GM18907 (cell line): Measurements from ENCODE around the gene TPX2.

Experiments
- ATAC-seq: cut with Tn5 transposase; IDR thresholded peaks from one replicate; pipeline ENCODE4 v1.9.1; 2021; ENCODE audit warnings: mild to moderate bottlenecking, moderate library complexity; ENCODE audit not compliant: unreplicated experiment

TPX2 gene

GRCh38 chr20:31706607-31707257, 32.4 kb upstream of the TPX2 start:
- ATAC-seq = no peak

GRCh38 chr20:31707258-31707615, 31.9 kb upstream of the TPX2 start:
- ATAC-seq = no peak

- ATAC-seq = no peak
Observed at GRCh38 chr20:31707994-31708735, 30.9 kb upstream of the TPX2 start.

- ATAC-seq = no peak
Observed at GRCh38 chr20:31708736-31709534, 30.2 kb upstream of the TPX2 start.

GRCh38 chr20:31709939-31710338, 29.2 kb upstream of the TPX2 start:
- ATAC-seq = no peak

- ATAC-seq = no peak
Observed at GRCh38 chr20:31710423-31711108, 28.5 kb upstream of the TPX2 start.

DNA sequence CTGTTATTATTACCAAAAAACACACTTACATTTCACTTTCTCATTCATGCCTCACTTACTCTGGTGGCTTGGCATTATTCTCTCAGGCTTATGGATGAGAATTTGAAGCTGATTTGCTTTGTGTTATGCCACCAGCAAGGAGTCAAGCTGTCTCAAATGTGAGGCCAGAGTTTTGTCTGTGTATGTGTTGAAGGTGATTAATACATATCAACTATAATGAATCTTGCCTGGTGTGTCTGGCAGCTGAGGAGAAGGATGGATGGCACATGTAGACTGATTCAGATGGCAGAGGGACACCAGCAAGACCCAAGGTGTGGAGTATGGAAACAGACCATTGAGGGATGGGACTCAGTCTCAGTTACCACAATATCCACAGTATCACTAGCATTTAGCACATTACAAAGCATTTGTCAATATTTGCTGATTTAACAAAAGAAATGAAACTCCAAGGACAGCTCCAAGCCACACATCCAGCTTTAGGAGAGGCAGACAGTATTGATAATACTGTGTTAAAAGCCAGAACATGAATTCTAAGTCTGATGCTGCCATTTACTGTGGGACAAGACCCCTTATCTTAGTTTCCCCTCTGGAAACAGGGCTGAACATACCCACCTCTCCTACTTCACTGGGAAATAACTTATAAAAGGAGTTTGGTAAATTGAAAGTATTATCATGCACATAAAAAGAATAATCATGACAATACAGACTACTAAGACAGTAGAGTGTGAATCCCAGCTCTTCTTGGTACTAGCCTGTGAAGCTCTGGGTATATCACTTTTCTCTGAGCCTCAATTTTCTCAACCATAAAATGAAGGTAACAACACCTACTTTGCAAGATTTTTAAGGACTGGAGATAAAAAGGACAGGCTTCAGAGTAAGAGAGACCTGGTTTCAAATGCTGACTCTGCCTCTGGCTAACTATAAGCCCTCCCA, 27.6 kb upstream of the TPX2 start:
- no peak for ATAC-seq

- ATAC-seq = no peak
Observed at GRCh38 chr20:31712112-31712553, 27.0 kb upstream of the TPX2 start.

DNA sequence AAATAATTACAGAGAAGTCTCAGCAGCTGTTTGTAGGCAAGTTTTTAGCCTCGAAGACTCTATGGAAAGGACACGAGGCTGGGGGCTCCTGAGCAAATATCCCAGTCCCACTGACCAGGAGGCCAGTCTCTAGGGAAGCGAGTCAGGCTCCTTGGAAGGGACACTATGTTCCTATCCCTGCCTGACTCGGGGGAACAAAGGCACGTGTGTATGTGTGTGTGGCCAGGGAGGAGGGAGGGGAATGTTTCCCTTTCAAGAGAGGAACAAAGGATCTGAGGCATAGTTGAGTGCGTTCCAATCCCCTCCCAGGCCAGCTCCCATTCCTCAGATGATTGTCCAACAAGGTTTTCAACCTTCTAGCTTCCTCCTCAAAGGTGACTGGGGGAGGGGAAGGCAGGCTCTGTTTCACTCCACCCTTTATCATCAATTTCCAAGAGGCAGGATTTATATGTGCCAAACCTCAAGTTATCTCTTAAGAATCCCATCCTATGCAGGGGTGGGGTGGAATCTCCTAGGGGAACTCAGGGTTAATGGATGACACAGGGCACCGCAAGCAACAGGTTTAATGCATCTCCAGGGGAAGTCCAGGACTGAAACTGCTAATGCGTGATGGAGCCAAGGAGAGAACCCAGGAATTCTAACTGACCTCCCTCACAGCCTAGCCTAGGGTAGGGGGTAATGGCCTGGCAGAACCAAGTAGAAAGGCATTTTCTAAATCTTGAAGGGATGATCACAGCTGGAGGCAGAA, 26.4 kb upstream of the TPX2 start:
- ATAC-seq = no peak

DNA sequence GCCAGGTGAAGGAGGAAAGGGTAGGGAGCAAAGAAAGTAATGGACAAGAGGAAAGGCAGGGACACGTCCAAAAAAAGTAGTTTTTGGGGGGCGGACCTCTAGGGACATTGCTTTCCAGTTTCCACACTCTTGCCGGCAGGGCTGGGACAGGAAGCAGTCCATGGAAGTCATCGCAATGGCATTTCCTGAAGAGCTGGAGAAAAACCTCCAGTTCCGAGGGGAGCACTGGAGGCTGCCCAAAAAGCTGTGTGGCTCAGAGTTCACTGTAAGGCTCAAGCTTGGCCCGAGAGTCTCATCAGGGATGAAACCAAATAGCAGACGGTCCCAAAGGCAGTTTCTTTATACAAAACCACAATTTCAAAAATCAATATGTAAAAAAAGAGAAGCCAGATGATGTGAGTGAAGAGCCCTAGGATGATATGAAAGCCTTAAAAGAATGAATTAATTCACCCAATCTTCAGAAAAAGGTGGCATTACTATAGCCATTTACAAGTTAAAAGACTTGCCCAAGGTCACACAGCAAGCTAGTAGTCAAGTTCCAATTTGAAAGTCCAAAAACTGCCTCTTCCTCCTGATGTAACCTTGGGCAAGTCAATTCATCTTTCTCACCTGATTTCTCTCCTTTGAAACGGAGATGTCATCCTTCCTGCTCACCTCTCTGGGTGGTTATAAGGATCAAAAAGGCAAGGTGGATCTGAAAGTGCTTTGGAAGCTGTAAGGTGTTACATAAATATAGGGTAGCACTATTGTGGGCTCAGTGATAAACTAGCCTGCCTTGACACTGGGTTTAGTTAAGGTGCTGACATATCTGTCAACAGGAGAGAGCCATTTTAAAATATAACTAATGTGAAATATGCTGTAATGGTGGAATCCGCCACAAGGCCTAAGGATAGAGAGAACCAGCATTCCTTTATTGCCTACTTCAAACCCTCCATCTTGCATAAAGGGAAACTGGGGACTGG, 25.5 kb upstream of the TPX2 start:
- no peak for ATAC-seq

- ATAC-seq = no peak
Observed at GRCh38 chr20:31715766-31716165, 23.3 kb upstream of the TPX2 start.

GRCh38 chr20:31716351-31716750, 22.7 kb upstream of the TPX2 start:
- ATAC-seq = no peak

- peak; percentile 14 for ATAC-seq
Observed at GRCh38 chr20:31716818-31717477, 22.1 kb upstream of the TPX2 start.

DNA sequence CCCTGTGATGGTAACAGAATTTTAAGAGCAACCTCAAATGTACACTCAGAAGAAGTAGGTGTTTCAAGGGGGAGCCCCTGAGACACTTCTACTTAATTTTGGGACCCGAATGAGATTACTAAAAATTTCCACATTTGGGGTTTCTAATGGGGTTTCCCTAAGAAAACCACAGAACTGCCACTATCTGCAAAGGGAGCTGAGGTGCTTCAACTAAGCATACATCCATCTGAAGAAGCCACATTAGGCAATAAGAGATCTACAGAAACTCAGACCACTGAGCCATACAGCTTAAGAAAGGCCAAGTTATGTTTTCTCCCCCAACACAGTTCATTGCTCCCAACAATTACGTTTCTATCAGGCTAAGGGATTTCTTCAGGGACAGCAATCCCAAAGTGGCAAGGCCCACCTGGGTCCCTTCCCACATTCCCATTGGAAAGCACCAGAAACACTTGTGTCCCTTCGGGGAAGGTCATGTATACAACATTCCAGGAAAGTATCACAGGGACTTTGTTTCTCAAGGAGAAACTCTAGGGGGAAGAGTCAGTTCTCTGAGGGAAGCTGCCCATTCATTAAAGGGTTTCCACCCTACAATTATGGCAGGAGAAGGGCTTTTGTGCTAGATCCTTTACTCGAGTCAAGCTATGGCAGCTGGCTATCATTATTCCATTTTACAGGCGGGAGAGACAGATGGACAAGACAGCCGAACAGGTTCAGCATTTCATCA, 21.4 kb upstream of the TPX2 start:
- ATAC-seq = peak; percentile 44

- no peak for ATAC-seq
Observed at GRCh38 chr20:31718952-31719643, 20.0 kb upstream of the TPX2 start.

DNA sequence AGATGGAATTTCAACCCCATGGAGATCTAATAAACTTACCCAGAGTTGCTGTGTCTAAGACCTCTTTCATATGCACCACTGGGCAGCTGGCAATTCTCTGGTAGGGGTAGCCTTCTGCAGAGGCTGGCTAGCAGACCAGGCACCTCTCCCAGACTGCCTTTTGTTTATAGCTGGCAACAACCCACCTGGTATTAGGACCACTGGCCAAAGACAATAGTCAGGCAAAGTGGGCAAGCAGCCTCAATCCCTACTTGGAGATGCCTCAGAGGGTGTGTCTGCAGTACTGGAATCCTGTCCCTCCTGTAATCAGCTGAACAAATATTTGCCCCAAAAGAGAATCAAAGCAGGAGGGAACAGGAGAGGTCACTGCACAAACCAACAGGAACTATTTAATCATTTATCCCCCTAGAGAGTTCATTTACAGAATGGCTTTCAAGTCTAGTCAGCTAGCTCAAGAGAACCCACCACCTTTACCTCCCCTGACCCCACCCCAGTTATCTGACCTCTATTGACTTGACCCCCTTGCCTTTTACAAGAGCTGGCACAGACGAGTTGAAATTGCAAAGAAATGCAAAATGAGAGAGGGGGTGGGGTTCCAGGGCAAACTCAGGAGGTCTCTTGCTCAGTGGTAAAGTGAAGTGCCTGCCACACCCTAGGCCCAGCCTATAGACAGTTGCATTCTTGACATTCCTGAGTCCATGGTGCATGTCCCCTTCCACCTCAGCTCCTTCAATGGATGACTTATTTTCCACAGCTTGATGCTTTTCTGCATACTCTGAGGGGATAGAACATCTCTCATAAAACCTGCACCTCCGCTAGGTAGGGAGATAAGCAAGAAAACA, 19.2 kb upstream of the TPX2 start:
- ATAC-seq = no peak
